IMR-90 (cell line): ENCODE measurements around the gene PATJ.

Source experiments
- CTCF ChIP-seq: conservative IDR thresholded peaks from 2 replicates; pipeline ENCODE4 v1.5.1; 2012; ENCODE audit warnings: mild to moderate bottlenecking, low read depth, low read length, improper control_type of control experiment
- POLR2A ChIP-seq: IDR thresholded peaks from 2 replicates; pipeline ENCODE4 v1.6.1; 2012; ENCODE audit warnings: mild to moderate bottlenecking, low read depth, low read length
- RAD21 ChIP-seq: IDR thresholded peaks from 2 replicates; pipeline ENCODE4 v1.6.1; 2012; ENCODE audit warnings: low read length, improper control_type of control experiment
- SMC3 ChIP-seq: fragments of 150-350 bp; IDR thresholded peaks from 2 replicates; pipeline ENCODE4 v1.6.1; 2016; ENCODE audit warnings: low read depth, mild to moderate bottlenecking, antibody characterized with exemption, low read length, moderate library complexity

- TF ChIP-seq RAD21 (no peak), SMC3 (no peak), POLR2A (no peak), CTCF (no peak)
Observed at GRCh38 chr1:61968869-61969268, 226.6 kb downstream of the PATJ start.
